SW 1271 (cell line): ENCODE measurements around the gene FOXP1.

Source experiments
- DNase-seq, 2 experiments: peaks; one replicate each; lab custom pipeline; 2025; lab: John Stamatoyannopoulos, UW

Gene FOXP1

GRCh38 chr3:71264840-71265239, 318.7 kb downstream of the FOXP1 start:
- DNase-seq, result no peak

GRCh38 chr3:71262364-71263265, 320.9 kb downstream of the FOXP1 start:
- DNase-seq, result no peak

- no peak for DNase-seq
Measured at GRCh38 chr3:71260782-71261181, 322.7 kb downstream of the FOXP1 start.

- DNase-seq, result no peak
Measured at GRCh38 chr3:71258526-71258925, 325.0 kb downstream of the FOXP1 start.

- DNase-seq, result no peak
Measured at GRCh38 chr3:71258116-71258515, 325.4 kb downstream of the FOXP1 start.

- DNase-seq, result no peak
Measured at GRCh38 chr3:71255498-71255897, 328.0 kb downstream of the FOXP1 start.

- DNase-seq, result no peak
Measured at GRCh38 chr3:71254281-71255057, 329.1 kb downstream of the FOXP1 start.

- DNase-seq, result no peak
Measured at GRCh38 chr3:71253169-71253568, 330.4 kb downstream of the FOXP1 start.

- no peak for DNase-seq
Measured at GRCh38 chr3:71252466-71252865, 331.1 kb downstream of the FOXP1 start.

- DNase-seq, result no peak
Measured at GRCh38 chr3:71251156-71251775, 332.3 kb downstream of the FOXP1 start.

GRCh38 chr3:71250026-71250425, 333.5 kb downstream of the FOXP1 start:
- DNase-seq, result no peak

- DNase-seq, result no peak
Measured at GRCh38 chr3:71247958-71248335, 335.6 kb downstream of the FOXP1 start.

- no peak for DNase-seq
Measured at GRCh38 chr3:71247221-71247957, 336.1 kb downstream of the FOXP1 start.

GRCh38 chr3:71245971-71246880, 337.3 kb downstream of the FOXP1 start:
- DNase-seq, result no peak

GRCh38 chr3:71244826-71245488, 338.6 kb downstream of the FOXP1 start:
- DNase-seq, result no peak

- no peak for DNase-seq
Measured at GRCh38 chr3:71244153-71244825, 339.2 kb downstream of the FOXP1 start.

- no peak for DNase-seq
Measured at GRCh38 chr3:71243229-71243628, 340.3 kb downstream of the FOXP1 start.

- no peak for DNase-seq
Measured at GRCh38 chr3:71241981-71242560, 341.5 kb downstream of the FOXP1 start.

- no peak for DNase-seq
Measured at GRCh38 chr3:71241246-71241901, 342.2 kb downstream of the FOXP1 start.
